MV-4-11 (cell line): Measurements from ENCODE around the gene HNF4A.
"Not testable (repeated sequence)": the region's sequence is repeated elsewhere in the genome, so short reads cannot be mapped to it uniquely, and the experiment has no call there.

Experiments
- DNase-seq: peaks from one replicate; lab custom pipeline; 2025; lab: John Stamatoyannopoulos, UW

Gene HNF4A

DNA sequence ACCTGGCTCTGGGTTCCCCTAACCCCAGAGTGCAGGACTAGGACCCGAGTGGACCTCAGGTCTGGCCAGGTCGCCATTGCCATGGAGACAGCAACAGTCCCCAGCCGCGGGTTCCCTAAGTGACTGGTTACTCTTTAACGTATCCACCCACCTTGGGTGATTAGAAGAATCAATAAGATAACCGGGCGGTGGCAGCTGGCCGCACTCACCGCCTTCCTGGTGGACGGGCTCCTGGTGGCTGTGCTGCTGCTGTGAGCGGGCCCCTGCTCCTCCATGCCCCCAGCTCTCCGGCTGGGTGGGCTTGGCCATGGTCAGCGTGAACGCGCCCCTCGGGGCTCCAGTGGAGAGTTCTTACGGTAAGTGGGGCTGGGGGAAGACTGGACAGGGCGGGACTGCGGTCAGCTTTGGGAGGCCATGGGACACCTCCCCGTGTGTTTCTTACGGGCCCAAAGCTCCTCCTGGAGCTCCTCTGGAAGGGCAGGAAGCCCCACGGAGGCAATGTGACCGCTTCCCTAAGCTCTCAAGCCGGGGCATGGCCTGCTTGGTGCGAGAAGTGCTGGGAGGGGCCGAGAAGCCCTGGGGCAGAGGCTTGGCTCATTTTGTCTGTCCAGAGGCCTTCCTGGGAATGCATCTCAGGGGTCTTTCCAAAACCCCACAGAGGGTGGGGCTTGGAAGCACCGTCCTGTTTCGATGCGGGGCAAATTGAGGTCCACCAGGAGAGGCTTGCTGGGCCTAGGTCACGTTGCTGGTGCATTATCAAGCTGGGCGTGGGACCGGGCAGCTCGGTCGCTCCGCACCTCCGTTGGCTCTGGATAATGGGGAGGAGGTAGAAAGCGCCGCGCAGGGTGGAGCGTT lies at the start of gene HNF4A:
TSS of gene HNF4A (plus strand) at position 202 of the 855 bp plus-strand sequence. CDS start at position 308, 106 bp downstream.
- no peak for DNase-seq

DNA sequence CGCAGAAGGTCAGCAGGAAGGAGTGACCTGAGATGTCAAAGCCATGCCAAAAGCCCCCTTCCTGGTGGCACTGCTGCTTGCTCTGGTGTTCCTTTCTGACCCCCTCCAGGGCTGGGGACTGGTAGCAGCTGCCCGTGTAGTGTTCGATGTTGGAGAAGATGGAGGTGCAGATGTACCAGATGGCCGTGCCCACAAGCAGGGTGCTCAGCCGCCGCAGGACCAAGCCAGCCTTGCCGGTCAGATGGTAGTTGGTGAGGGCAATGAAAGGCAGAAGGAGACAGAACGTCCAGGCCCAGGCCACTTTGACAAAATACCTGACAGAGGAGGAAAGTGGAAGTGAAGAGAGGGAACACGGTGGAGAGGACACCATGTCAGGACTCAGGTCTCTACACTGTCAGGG lies 48.6 kb upstream of the HNF4A start:
- DNase-seq, result no peak

DNA sequence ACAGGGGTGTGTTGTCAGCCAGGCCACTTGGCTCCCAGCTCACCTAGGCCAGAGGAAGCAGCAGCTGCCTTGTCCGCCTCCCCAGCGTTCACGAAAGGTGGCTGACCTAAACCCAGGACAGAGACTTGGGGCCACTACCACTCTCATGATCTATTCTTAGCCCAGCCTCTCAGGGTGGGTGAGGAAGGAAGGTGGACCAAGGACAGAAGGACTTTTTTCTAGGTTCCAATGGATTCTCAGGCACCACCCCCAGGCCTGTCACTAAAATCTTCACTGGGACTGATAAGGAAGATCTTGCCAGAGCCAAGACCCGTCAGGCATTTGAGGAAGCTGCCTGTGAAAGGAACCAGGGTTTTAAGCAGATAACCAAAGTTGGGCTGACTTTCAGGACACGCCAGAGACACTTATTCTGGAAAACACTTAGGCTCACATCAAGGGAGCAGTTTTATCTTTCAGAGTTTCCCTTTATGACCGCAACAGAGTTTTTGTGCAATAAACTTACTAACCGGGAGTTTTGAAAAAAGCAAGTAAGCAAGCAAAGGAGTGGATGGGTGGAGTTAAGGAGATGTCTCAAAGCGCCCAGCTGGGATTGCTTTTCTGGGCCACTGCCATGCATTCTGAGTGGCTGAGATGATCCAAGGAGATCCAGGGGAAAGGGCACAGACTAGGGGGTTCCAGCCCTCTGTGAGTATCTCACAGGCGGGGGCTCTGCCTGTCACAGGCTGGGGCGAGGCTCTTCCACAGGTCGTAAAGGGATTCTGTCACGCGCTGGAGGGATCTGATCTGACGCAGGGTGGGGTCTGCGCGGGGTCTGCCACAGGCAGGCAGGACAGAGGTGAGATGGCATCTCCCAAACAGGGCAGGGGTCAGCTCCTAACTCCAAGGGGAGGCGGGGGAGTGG lies 45.5 kb upstream of the HNF4A start:
- DNase-seq, result peak; percentile 9

DNA sequence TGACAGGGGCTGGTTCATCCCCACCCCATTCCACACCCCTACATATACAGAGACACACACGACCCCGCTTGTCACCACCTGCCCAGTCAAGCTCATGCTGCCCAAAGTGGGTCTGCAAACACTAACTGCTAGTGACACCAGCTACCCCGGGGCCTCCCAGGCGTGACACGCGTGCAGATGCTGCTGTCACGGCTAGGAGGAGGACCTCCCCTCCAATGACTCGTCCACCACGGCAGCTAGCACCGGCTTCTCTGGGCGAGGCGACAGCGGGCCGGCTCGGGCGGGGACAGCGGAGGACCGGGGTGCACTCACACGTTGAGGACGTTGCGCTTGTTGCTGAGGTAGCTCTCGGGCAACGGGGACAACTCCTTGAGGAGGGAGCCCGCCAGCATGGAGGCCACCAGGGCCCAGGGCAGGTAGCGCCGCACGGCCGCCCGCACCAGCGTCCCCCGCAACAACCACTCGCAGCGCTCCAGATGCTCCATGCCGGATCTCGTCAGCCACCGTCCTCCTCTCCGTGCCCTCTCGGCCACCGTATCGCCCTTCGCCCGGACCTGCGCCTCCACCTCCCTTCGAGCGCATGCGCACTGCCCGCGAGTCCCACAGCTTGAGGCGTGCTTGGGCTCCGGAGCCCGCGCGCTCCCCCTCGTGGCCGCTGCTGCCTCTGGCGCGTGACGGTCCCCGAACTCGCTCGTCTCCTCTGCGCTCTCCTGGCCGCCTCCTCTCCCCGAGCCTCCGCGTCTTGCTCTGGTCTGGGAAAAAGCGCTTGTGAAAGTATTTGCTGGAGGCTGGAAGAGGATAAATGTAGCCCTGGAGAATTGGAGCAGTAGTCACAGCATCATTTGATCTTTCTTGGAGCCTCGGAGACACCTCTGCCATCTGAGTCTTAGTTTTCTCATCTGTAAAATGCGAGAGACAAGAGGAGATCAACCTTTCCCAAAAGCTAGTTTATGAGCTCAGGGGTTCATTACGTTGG lies 44.5 kb upstream of the HNF4A start, which contains the start of gene FITM2:
TSS of gene FITM2 (minus strand) at position 539 of the 976 bp plus-strand sequence. CDS start at position 485, 54 bp downstream.
- DNase-seq, result peak; percentile 91

DNA sequence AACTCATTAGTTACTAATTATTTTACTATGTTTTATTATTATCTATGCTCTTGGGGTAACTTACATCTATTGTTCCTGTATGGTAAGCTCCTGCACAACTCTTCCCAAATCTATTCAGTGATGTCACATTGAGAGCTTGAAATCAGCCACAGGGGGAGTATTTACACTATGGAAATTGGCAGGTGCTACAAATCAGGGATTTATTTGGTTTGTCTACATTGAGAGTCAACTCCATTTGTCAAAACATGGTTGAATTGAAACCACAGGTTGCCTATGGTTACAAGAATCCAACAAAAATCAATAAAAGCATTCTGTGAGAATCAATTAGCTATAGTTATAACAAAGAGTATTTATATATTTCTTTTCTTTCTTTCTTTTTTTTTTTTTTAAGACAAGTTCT lies 40.6 kb upstream of the HNF4A start:
- DNase-seq, result no peak

DNA sequence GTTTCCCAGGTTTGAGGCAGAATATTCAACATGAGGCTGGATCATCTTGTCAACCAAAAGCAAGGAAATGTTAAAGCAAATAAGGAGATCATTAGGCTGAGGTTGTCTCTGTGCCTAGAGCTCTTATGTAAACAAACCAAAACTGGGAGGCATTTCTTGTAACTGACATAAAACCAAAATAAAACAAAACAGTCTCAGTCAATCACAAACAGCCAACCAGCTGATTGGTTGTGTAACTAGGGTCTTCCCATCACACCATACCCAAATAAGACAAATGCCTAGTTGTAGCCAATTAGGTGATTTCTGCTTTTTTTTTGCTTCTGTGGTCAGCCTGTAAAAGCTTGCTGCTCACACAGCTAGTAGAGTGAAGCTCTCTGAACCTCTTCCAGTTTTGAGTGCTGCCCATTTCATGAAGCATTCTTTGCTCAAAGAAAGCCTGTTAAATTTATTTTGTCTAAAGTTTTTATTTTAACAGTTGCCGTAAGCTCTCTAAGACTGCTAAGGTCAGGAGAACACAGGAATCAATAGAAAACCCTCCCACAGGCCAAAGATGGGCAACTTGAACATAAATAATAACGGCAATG lies 35.6 kb upstream of the HNF4A start:
- DNase-seq, result peak; percentile 24

DNA sequence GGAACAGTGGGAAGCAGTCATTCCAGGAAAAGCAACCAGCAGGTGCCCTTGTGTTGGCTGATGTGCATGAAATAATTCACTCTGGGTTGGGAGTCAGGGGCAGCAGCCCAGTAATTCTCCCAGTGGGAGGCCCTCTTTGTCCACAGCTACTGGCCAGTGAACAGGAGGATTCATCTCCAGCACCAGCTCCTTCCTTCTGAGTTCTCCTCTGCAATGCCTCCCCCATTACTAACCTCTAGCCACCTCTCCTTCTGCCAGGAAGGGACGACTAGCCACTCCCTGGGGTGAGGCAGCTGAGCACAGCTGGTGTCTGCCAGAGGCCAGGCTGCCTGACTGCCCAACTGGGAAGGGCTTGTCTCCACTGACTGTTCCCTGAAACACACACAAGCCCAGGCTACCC lies 31.2 kb upstream of the HNF4A start:
- DNase-seq, result no peak

DNA sequence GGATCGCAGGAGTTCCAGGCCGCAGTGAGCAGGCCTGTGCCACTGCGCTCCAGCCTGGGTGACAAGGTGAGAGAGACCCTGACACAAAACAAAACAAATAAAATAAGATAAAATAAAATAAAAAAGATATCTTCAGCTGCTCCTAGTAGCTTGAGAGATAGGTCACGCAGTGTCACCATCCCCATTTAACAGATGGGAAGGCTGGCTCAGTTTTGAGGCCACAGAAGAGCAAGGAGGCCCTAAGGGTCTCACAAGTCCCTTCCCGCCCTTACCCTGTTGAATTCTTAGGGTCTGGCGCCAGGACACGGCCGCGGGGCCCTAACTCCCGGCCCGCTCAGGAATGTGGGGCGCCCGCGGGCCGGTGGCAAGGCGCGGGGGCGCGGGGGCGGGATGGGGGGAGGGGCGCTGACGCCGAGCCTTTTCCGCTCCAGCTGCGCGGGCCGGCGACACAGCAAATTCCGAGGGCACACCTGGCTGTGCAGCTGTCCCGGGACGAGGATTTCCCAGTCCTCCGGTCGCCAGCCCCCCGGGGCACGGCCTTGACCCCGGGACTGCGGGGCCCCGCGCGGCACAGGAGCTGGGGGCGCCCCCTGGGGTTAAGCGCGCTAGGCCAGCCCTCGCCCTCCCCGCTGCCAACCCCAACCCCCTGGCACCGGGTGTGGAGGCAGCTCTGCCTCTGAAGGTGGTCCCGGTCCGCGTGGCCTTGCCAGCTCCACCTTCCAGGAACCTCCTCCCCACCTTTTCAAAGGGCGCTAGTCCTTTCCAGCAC lies 28.9 kb upstream of the HNF4A start:
- DNase-seq, result no peak

DNA sequence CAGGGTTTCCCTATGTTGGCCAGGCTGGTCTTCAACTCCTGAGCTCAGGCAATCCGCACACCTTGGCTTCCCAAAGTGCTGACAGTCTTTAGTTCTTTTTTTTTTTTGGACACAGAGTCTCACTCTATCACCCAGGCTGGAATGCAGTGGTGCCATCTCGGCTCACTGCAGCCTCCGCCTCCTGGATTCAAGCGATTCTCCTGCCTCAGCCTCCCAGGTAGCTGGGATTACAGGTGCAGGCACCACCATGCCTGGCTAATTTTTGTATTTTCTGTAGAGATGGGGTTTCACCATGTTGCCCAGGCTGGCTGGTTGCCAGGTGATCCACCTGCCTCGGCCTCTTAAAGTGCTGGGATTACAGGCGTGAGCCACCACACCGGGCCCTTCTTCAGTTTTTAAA lies 27.8 kb upstream of the HNF4A start:
- not testable (repeated sequence) for DNase-seq

DNA sequence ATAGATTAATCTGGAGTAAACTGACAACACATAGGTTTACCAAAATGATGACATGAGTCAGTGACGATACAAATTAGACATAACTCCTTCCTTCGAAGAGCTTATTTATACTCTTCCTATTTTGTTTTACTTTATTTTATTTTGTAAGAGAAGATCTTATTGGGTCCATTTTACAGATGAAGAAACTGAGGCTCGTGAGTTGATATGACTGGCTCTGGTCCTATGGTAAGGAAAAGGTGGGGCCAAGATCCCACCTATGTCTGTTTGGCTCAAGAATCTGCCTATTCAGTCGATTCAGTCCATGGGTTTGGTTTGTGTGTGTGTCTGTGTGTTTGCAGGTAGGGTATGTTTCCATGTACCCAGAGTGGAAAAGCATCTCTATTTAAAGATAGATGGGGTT lies 27.1 kb upstream of the HNF4A start:
- no peak for DNase-seq

DNA sequence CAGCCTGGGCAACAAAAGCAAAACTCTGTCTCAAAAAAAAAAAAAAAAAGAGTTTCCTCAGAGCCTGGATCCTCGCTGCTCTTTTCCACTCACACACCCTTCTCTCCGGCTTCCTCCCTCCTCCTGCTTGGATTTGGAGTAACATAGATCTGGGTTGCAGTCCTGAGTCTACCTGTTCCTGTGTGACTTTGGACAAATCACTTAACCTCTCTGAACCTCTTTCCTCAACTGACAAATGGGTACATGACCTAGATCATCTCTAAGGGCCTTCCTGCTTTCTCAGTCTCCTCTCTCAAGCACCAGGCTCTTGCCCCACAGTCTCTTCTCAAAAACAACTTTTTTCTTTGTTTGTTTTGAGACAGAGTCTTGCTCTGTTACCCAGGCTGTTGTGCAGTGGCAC lies 24.3 kb upstream of the HNF4A start:
- no peak for DNase-seq

DNA sequence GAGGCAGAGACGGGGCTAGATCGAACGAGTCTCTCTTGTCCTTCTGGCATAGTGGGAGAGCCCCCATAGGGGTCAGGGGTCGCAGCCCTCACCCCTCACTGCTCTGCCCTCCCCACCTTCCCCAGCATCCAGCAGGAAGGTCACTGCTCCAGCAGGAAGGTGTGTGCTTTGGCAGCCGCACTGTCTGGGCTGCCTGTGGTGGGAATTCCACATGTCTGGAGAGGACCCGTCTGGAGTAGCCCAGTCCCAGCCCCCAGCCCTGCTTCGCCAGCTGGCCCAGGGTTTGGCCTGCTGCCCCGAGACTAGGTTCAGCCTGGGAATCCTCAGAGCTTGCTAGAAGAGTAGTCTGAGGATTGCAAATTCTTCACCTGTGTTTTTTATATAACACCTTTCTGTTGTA lies 21.2 kb upstream of the HNF4A start:
- DNase-seq, result no peak

DNA sequence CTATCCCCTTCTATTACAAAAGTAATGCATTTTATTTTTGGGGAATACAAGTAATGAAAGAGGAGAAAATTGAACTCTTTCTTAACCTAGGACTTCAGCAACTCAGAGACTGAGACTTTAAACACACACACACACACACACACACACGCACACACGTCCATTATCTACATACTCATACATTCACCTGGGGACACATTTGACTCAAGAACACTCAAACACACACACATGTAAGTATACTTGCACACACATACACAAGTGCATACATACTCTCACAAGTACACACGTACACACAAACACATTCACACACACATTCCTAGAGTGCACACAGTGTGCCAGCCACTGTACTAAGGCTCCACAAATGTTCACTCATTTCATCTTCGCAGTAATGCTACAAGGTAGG lies 20.8 kb upstream of the HNF4A start:
- no peak for DNase-seq

DNA sequence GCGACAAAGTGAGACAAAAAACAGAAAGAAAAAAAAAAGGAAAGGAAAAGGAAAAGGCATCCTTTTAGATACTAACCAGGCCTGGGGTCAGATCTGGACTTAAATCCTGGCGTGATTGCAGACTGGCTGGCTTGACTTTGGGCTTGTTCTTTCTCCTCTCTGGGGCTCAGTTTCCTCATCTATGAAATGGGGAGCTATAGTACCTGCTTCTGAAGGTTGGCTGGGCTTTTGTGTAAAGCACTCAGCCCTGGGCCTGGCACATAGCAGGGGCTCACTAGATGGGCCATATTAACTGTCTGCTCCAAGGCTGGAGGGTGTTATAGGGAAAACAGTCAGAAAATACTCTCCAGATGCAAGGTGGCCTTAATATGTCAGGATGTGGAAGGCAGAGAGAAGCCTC lies 19.8 kb upstream of the HNF4A start:
- no peak for DNase-seq

DNA sequence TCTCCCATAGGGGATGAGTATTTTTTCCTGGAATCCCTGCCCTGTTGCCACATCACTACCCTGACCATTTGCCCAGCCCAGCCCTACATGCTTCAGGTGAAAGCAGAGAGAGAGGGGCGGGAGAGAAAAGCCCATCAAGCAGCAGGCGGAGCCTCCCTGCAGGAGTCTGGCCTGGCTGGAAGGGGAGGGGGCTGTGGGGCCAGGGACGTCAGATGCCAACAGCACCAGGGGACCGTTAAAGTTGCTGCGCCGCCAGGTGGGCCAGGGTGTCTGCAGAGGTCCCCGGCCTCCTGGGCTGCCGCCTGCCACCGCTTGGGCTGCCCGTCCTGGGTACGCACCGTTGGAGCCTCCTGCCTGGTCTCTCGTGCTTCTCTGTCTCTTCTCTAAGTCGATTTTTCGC lies 19.4 kb upstream of the HNF4A start:
- no peak for DNase-seq

DNA sequence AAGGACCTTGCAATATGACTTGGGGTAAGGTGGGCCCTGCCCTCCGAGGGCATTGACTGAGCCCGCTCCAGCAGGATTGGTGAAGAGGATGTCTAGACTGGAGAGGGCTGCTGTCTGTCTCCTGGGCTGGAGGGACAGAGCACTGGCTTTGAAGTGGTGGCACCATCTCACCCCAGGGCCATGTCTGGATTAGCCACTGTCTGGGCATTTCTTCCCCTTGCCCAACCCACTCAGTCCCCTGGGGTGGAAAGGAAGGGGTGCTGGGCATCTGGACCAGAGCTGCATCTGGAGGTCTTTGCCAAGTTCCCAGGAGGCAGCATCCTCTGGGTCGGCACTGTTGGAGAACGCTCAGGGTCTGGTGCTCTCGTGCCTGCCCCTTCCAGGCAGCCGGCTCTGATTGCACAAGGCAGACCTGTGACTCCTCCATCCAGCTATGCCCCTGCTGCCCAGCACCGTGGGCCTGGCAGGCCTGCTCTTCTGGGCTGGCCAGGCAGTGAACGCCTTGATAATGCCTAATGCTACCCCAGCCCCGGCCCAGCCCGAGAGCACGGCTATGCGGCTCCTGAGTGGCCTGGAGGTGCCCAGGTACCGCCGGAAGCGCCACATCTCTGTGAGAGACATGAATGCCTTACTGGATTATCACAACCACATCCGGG lies 18.6 kb upstream of the HNF4A start, which contains the start of gene R3HDML:
TSS of gene R3HDML (plus strand) at position 319 of the 656 bp plus-strand sequence. CDS start at position 434, 115 bp downstream.
- DNase-seq, result no peak

DNA sequence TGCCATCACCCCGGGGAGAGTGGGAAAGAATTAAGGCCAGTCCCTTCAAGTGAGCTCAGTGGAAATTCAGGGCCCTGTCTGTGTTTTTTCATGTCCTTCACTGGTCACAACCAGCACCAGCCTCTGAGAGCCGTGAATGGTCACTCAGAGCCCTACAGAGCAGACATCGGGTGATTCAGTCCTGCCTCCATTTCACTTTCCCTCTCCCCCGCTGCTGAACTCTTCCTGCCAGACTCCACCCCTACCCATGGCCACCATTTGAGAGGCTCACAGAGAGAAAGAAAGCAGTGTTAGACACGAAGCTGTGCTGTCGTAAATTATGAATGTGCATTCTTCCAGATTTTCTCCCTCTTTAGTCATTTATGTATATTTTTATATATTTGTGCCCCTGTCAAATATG lies 13.3 kb upstream of the HNF4A start:
- no peak for DNase-seq

DNA sequence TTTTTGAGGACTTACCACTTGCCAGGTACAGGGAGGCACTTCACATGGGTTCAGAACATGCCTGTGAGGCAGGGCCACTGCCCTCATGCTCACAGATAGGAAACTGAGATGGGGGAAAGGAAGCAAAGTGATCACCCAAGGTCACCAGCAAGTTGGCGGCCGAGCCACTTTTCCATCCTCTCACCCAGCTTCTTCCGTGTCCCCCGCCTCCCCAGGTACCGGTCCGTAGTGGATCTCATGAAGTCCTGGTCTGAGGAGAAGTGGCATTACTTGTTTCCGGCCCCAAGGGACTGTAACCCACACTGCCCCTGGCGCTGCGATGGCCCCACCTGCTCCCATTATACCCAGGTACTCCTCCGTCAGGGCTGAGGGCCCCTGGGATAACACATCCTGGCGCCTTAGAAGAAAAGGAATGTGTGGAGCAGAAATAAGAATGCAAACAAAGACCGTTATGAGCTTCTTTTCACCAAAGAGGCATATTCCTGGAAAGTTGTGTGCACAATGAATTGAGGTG lies 12.3 kb upstream of the HNF4A start:
- no peak for DNase-seq

DNA sequence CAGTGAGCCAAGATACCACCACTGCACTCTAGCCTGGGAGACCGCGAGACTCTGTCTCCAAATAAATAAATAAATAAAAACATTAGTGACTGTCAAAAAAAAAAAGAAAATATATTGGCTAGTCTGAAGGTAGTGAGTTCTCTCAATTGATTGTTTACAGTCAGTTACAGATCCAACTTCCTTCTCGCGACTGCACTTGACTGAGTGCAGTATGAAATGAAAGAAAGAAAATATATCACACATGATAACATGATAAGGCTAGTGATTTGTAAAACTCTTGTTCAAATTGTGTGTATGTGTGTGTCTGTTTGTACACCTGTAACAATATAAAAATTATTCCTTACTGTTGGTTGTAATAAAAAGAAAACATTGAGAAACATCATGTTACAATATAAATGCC lies 10.8 kb upstream of the HNF4A start:
- no peak for DNase-seq

DNA sequence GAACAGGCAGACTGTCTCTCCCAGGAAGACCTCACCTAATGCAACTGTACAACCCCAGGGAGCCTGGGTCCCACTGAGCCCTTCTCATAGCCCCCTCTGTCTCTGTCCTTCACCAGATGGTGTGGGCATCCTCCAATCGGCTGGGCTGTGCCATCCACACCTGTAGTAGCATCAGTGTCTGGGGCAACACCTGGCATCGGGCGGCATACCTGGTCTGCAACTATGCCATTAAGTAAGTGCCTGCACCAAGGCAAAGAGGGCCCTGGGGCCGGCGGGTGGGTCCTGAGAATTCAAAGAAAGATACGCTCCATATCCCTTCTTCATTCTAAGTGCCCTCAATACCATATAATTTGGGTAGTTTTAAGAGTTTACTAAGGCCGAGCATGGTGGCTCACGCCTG lies 10.4 kb upstream of the HNF4A start:
- no peak for DNase-seq
